ENCODE measurements around the gene SEMA4D.

SEMA4D gene

DNA sequence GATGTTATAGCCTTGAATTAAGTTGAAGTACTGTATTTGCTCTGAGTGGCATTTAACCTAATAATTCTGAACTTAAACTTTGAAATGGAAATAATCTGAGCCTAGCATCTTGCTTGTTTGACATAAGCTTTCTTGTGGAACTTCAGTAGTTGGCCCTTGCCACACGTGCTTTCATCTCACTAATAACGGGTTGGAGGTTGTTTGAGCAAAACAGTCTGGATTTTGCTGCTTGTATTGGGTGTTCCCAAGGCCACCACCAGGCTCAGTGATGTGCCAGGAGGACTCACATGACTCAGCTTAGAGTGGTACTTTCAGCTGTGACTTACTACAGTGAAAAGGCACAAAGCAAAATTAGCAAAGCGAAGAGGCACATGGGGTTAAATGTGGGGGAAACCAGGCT, 143.9 kb downstream of the SEMA4D start:
- TF ChIP-seq, protein P1, sequence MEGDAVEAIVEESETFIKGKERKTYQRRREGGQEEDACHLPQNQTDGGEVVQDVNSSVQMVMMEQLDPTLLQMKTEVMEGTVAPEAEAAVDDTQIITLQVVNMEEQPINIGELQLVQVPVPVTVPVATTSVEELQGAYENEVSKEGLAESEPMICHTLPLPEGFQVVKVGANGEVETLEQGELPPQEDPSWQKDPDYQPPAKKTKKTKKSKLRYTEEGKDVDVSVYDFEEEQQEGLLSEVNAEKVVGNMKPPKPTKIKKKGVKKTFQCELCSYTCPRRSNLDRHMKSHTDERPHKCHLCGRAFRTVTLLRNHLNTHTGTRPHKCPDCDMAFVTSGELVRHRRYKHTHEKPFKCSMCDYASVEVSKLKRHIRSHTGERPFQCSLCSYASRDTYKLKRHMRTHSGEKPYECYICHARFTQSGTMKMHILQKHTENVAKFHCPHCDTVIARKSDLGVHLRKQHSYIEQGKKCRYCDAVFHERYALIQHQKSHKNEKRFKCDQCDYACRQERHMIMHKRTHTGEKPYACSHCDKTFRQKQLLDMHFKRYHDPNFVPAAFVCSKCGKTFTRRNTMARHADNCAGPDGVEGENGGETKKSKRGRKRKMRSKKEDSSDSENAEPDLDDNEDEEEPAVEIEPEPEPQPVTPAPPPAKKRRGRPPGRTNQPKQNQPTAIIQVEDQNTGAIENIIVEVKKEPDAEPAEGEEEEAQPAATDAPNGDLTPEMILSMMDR (conservative IDR thresholded peaks at IDR 0.05; ENCODE audit: low read depth): no peak
- ChIA-PET POLR2A (ENCODE audit: low non-redundant PET) (interaction anchor here (0.8 kb wide), 1 partner anchor 8 kb away, joined by 3 read pairs; no protein-coding TSS in a partner anchor), CTCF (interaction anchor here (0.6 kb wide), 2 partner anchors 80 to 295 kb away, joined by 3 read pairs; no protein-coding TSS in a partner anchor)
- H3K27ac ChIP-seq: no peak overlapping the region
- DNase-seq (ENCODE audit: low spot score): no peak

DNA sequence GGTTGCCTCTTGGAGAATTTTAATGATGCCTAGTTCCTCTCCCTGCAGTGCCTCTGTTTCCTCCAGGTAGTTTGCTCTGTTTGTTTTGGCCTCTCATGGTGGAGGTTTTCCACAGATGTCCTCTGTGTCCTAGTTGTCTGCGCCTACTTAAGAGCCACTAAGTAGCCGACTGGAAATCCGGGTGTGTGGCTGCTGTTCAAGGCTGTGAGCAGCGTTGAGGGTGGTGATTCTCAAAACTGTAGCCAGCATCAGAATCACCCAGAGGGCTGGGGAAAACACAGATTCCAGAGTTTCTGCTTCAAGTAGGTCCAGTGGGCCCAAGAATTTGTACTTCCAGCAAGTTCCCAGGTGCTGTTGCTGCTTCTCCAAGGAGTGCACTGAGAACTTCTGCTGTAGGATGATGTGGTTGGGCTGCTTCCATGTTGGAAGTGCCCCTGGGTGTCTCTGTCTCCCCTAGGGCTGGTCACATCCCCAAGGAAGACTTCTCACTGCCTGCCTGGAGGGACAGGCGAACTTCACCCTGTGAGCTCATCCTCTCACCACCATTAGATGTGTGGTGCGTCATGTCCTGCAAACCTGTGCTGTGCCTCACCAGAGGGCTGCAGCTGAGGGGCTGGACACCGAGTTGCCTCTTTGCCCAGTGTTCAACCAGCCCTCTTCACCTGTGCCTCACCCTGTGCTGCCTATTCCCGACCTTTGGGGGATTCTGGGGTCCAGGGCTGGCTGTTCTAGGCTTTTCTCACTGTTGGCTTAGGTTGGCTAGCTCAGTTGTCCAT, 144.9 kb downstream of the SEMA4D start:
- POLR2A ChIA-PET (ENCODE audit: low non-redundant PET): no interaction called here
- TF ChIP-seq, protein P1 (conservative IDR thresholded peaks at IDR 0.05; ENCODE audit: low read depth): no peak
- DNase-seq (ENCODE audit: low spot score): no peak
- CTCF ChIA-PET: no interaction called here
- no peak overlapping the region for H3K27ac ChIP-seq

DNA sequence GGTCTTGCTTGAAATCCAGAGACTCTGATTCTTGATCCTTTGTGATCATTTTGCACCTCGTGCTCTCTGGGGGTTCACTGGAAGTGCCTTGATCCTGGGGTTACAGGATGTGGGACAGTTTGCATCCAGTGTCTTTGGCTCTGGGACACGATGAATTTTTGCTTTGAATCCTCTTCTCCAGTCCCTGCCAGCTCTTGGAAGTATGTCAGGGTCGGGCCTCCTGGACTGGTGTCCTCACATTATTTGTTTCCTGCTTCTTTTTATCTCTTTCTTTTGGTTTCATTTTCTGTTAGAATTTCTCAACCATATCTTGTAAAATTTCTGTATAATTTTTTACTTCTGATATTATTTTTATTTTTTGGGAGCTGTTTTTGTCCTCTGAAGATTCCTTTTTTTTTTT, 145.5 kb downstream of the SEMA4D start:
- no peak overlapping the region for H3K27ac ChIP-seq
- CTCF ChIA-PET: no interaction called here
- TF ChIP-seq, protein P1 (conservative IDR thresholded peaks at IDR 0.05; ENCODE audit: low read depth): no peak
- POLR2A ChIA-PET (ENCODE audit: low non-redundant PET): no interaction called here
- DNase-seq (ENCODE audit: low spot score): no peak

DNA sequence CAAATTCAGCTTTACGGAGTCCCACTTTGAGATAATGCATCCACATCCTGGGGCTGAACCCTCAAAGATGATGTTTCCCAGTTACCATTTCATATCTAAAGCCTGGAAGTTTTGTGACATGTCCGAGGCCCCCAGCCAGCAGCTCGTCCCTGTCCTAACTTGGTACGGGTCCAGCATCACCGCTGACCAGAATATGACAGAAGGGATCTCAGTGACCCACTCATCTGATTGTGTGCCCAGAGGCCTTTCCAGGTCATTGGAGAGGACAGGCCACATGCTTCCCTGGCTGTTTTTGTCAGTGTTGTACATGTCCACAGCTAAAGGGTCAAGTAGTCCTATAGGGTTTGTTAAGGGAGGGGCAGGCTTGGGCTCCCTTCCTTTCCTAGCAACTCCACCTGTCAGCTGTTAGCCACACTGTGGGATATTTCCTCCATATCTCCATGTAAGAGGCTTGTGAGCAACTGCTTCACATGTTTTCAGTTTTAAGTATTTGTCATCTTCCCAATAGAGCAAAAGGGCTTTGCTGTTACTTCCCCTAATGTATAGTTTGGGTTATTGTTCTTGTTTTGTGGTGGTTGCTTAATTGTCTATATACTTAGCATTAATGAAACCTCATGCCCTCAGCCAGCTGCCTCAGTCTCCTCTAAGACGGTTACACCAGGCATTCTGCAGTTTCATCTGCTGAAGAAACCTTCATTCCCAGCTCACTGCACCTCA, 146.2 kb downstream of the SEMA4D start:
- POLR2A ChIA-PET (ENCODE audit: low non-redundant PET): no interaction called here
- no peak for DNase-seq (ENCODE audit: low spot score)
- no peak overlapping the region for H3K27ac ChIP-seq
- TF ChIP-seq, protein P1 (conservative IDR thresholded peaks at IDR 0.05; ENCODE audit: low read depth): no peak
- CTCF ChIA-PET: no interaction called here

DNA sequence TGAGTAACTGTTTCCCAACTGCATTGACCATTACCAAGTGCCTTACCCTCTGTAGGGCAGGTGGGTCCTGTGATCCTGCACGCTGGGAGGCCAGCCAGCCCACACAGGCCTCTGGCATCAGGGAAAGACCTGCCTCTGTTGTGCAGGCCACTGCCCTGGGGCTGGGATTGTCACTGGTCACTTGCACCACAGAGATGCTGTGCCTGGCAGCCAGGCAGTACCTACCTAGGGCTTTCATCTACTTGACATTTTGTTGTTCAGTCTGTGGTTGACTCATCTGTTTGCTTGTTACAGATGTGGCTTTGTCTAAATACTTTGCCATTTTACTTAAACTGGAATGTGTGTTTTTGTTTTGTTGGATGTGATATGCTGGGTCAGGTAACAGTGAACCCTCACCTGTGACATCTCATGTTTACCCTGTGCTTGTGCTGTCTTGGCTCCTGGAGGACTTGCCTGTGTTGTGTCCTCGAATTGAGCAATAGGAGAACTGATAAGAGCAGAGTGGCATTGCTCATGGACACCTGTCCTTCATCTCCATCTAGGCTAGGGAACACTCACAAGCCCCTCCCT, 146.8 kb downstream of the SEMA4D start:
- POLR2A ChIA-PET (ENCODE audit: low non-redundant PET): no interaction called here
- TF ChIP-seq, protein P1 (conservative IDR thresholded peaks at IDR 0.05; ENCODE audit: low read depth): no peak
- DNase-seq (ENCODE audit: low spot score): no peak
- CTCF ChIA-PET: no interaction called here
- H3K27ac ChIP-seq: no peak overlapping the region

DNA sequence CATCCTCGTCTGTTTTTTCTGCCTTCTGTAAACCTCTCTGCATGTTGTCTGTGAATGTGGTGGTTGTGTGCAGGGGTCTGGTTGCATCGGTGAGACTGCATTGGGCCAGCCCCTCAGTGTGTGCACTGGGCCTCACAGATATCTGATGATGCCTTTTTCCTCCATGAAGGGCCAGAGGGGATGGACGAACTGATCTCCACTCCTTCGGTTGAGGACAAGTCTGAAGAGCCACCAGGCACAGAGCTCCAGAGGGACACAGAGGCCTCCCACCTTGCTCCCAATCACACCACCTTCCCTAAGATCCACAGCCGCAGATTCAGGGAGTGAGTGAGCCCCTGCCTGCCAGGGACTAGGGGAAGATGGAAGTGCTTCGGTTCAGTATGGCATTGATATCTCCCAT, 148.3 kb downstream of the SEMA4D start:
- ChIA-PET POLR2A (ENCODE audit: low non-redundant PET) (interaction anchor here (0.7 kb wide), 1 partner anchor 31 kb away, joined by 3 read pairs; the partner anchor contains the start of gene SECISBP2), CTCF (interaction anchor here (1.0 to 1.1 kb wide), 2 partner anchors 31 to 248 kb away, joined by 3 read pairs; partner anchors contain the start of gene SECISBP2)
- no peak for DNase-seq (ENCODE audit: low spot score)
- H3K27ac ChIP-seq: no peak overlapping the region
- TF ChIP-seq, protein P1 (conservative IDR thresholded peaks at IDR 0.05; ENCODE audit: low read depth): no peak
